CD4-positive, alpha-beta T cell (primary cell): ENCODE measurements around the gene SNX7. TPM values are rescaled to one million over a fixed set of nuclear protein-coding genes. Genes with fewer than 3 reads are reported as not detected.
A peak's percentile ranks its signal among the peaks of the same experiment; 100 is the strongest.

Source experiments
- ATAC-seq: fragments of 200-7000 bp; cut with Tn5 transposase; one replicate; pipeline ENCODE4 v1.10.0; 2022; ENCODE audit warnings: mild to moderate bottlenecking; ENCODE audit not compliant: poor library complexity
- CTCF ChIA-PET: fragments of 350-600 bp; sonication (Branson Sonifier 250); formaldehyde crosslinking; loops from one replicate; lab custom pipeline; 2021; ENCODE audit warnings: antibody characterized with exemption, inconsistent platforms; lab: Charles Lee
- POLR2A ChIA-PET: fragments of 350-600 bp; sonication (Branson Sonifier 250); formaldehyde crosslinking; loops from one replicate; lab custom pipeline; 2021; ENCODE audit warnings: antibody characterized with exemption, inconsistent platforms; lab: Charles Lee
- DNase-seq, 14 experiments: peaks; one replicate each; pipeline ENCODE4 v3.0.0-alpha.2; 2013 to 2020; ENCODE audit warnings: mixed read lengths in 2 of 14
- H3K27ac ChIP-seq, 2 donors: one replicate each; pipeline versions ENCODE4 v1.5.1 to v1.7.0; 2013; ENCODE audit warnings: low read length in 2 of 2, low read depth in 1 of 2, mild to moderate bottlenecking in 1 of 2
- H3K27me3 ChIP-seq, 2 experiments: 1 replicate in 1 of 2; 2 replicates in 1 of 2; pipeline versions ENCODE4 v1.6.1 to v1.7.0; 2013; ENCODE audit warnings: low read length in 2 of 2, control low read depth in 1 of 2, mild to moderate bottlenecking in 1 of 2, moderate library complexity in 1 of 2; ENCODE audit not compliant: insufficient read depth in 2 of 2, control insufficient read depth in 1 of 2
- H3K36me3 ChIP-seq: one replicate; pipeline ENCODE4 v1.6.1; 2013; ENCODE audit warnings: low read length, control low read depth; ENCODE audit not compliant: insufficient read depth
- H3K4me1 ChIP-seq: one replicate; pipeline ENCODE4 v1.6.1; 2013; ENCODE audit warnings: low read length, control low read depth; ENCODE audit not compliant: insufficient read depth
- H3K4me3 ChIP-seq: one replicate; pipeline ENCODE4 v1.5.1; 2013; ENCODE audit warnings: mild to moderate bottlenecking, low read length, moderate library complexity
- H3K9me3 ChIP-seq, 2 experiments: 1 replicate in 1 of 2; 2 replicates in 1 of 2; pipeline versions ENCODE4 v1.6.1 to v1.7.0; 2013; ENCODE audit warnings: low read length in 2 of 2, mild to moderate bottlenecking in 2 of 2, control low read depth in 1 of 2, moderate library complexity in 1 of 2; ENCODE audit not compliant: control insufficient read depth in 1 of 2, insufficient read depth in 1 of 2
- H3K27ac Mint-ChIP-seq: one replicate; pipeline ENCODE4 v1.8.0; 2020; ENCODE audit warnings: mixed read lengths
- H3K27me3 Mint-ChIP-seq: one replicate; pipeline ENCODE4 v1.8.0; 2021; ENCODE audit warnings: mixed read lengths
- H3K36me3 Mint-ChIP-seq: one replicate; pipeline ENCODE4 v1.8.0; 2021; ENCODE audit warnings: low read depth, mixed read lengths
- H3K4me1 Mint-ChIP-seq: one replicate; pipeline ENCODE4 v1.8.0; 2021; ENCODE audit warnings: low read depth, mixed read lengths
- H3K4me3 Mint-ChIP-seq: one replicate; pipeline ENCODE4 v1.8.0; 2020; ENCODE audit warnings: mild to moderate bottlenecking, mixed read lengths
- H3K9me3 Mint-ChIP-seq: one replicate; pipeline ENCODE4 v1.8.0; 2020; ENCODE audit warnings: mixed read lengths
- intact Hi-C, 2 experiments: fragments of 100-400 bp; cut with DNase I in 1 of 2; cut with micrococcal nuclease in 1 of 2; formaldehyde crosslinking; loops; one replicate each; pipeline versions ENCODE4 v1.15.1 to v1.9.0; 2023 to 2025; cut with DNase I, micrococcal nuclease
- polyA plus RNA-seq, 2 donors: library from polyadenylated mRNA; unstranded; fragments of 120-200 nt; gene quantifications; one replicate each; pipeline ENCODE4 v1.2.1, GENCODE V29; 2013
- total RNA-seq, 174 experiments: library from RNA in 2 of 174; stranded (reverse) in 2 of 174; gene quantifications; one replicate each; pipeline ENCODE4 v1.2.3 and lab custom pipeline; 2021 to 2026
- TF ChIP-seq, protein P1 (sequence below): fragments of 200-600 bp; IDR thresholded peaks from one replicate; pipeline ENCODE4 v1.8.0; 2022; ENCODE audit warnings: antibody characterized with exemption, mild to moderate bottlenecking

The SNX7 gene, protein sequence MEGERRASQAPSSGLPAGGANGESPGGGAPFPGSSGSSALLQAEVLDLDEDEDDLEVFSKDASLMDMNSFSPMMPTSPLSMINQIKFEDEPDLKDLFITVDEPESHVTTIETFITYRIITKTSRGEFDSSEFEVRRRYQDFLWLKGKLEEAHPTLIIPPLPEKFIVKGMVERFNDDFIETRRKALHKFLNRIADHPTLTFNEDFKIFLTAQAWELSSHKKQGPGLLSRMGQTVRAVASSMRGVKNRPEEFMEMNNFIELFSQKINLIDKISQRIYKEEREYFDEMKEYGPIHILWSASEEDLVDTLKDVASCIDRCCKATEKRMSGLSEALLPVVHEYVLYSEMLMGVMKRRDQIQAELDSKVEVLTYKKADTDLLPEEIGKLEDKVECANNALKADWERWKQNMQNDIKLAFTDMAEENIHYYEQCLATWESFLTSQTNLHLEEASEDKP
- total RNA-seq (not detected), total RNA-seq (lab: John Stamatoyannopoulos, UW) (0 to 1.4 (median 0.19) reads per million in 172 experiments)
- 0.40 TPM for polyA plus RNA-seq (2013, experiment 1 of 2)
- 0.86 TPM for polyA plus RNA-seq (2013, experiment 2 of 2)

DNA sequence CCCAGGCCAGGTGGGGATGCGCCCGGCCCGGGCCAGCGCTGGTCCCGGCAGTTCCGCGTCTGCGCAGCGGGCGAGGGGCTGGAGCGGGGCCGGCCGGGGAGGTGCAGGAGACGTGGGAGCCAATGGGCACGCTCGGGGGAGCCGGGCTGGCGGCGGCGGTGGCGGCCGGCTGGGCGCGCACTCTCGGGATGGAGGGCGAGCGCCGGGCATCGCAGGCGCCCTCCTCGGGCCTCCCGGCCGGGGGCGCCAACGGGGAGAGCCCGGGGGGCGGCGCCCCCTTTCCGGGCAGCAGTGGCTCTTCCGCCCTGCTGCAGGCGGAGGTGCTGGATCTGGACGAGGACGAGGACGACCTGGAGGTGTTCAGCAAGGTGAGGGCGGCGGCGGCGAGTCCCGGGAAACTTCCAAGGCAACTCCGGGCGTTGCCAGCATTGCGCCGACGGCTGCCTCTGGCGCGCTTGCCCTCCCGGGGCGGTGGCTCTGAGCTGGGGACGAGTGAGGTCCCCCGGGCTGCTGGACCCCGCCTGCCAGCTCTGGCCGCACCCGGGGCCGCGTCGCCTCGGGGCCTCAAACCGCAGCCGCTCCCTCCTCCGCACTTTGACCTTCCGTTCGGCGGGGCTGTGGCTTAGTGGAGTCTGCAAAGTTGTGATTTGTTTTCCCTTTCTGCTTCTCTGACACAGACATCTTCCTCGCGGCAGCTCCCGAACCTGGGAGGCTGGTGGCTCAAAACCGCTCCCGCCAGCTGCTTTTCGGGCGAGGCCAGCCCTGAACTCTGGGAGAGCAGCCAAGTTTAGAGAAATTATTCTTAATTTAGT, at the start of gene SNX7:
TSS of gene SNX7 (plus strand) at position 178 of the 812 bp plus-strand sequence. CDS start at position 189, 11 bp downstream.
- Histone ChIP-seq H3K9me3 (no peaks in the 10 kb centered on the region), H3K27me3 (peaks cover 23 to 37% of the 10 kb centered on the region in 2 experiments), H3K36me3 (no peaks in the 10 kb centered on the region), H3K27ac (no peak within 1 kb of the TSS), H3K4me1 (peaks cover 13% of the 10 kb centered on the region), H3K4me3 (peak within 1 kb of the TSS; percentile 51)
- peak within 1 kb of the TSS; percentile 83 for H3K4me3 Mint-ChIP-seq
- H3K4me1 Mint-ChIP-seq: peaks cover 18% of the 10 kb centered on the region
- no peaks in the 10 kb centered on the region for H3K9me3 Mint-ChIP-seq
- DNase-seq: peak in 4 of 14 experiments; percentile 2 to 14 (median 10)
- no peak for ATAC-seq
- ChIA-PET CTCF (no interaction called here), POLR2A (no interaction called here)
- no peak within 1 kb of the TSS for H3K27ac Mint-ChIP-seq
- H3K27me3 Mint-ChIP-seq: peaks cover 70% of the 10 kb centered on the region
- H3K36me3 Mint-ChIP-seq: no peaks in the 10 kb centered on the region
- intact Hi-C loops: no loop called here
- TF ChIP-seq, protein P1, sequence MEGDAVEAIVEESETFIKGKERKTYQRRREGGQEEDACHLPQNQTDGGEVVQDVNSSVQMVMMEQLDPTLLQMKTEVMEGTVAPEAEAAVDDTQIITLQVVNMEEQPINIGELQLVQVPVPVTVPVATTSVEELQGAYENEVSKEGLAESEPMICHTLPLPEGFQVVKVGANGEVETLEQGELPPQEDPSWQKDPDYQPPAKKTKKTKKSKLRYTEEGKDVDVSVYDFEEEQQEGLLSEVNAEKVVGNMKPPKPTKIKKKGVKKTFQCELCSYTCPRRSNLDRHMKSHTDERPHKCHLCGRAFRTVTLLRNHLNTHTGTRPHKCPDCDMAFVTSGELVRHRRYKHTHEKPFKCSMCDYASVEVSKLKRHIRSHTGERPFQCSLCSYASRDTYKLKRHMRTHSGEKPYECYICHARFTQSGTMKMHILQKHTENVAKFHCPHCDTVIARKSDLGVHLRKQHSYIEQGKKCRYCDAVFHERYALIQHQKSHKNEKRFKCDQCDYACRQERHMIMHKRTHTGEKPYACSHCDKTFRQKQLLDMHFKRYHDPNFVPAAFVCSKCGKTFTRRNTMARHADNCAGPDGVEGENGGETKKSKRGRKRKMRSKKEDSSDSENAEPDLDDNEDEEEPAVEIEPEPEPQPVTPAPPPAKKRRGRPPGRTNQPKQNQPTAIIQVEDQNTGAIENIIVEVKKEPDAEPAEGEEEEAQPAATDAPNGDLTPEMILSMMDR: no peak

DNA sequence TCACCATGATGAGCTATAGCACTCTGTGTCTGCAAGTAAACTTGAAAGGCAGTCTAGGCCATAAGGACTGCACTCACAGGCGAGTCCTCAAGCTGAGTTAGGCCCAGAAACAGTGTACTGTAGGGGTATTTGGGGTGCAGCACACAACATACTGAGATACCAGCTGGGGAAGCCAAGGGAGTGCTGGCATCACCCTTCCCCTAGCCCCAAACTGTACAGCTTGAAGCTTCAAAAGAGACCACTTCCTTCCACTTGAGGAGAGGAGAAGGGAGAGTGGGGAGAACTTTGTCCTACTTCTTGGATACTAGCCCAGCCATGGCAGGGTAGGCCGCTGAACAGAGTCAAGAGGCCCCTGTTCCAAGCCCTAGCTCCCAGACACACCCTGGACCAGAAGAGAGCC, 24.2 kb upstream of the SNX7 start:
- CTCF ChIA-PET: no interaction called here
- H3K27ac Mint-ChIP-seq: no peak overlapping the region
- H3K4me1 Mint-ChIP-seq: no peaks in the 10 kb centered on the region
- no peak overlapping the region for H3K27ac ChIP-seq
- no peaks in the 10 kb centered on the region for H3K27me3 Mint-ChIP-seq
- TF ChIP-seq, protein P1: no peak
- H3K36me3 Mint-ChIP-seq: no peaks in the 10 kb centered on the region
- no peak for DNase-seq
- H3K4me3 Mint-ChIP-seq: no peak overlapping the region
- no peak for ATAC-seq
- no peaks in the 10 kb centered on the region for H3K27me3 ChIP-seq
- POLR2A ChIA-PET: no interaction called here
- intact Hi-C loops: no loop called here
- H3K4me1 ChIP-seq: no peaks in the 10 kb centered on the region
- H3K4me3 ChIP-seq: no peak overlapping the region
- no peaks in the 10 kb centered on the region for H3K36me3 ChIP-seq
- H3K9me3 Mint-ChIP-seq: peaks cover 11% of the 10 kb centered on the region
- H3K9me3 ChIP-seq: peaks cover 0 to 10% of the 10 kb centered on the region in 2 experiments

DNA sequence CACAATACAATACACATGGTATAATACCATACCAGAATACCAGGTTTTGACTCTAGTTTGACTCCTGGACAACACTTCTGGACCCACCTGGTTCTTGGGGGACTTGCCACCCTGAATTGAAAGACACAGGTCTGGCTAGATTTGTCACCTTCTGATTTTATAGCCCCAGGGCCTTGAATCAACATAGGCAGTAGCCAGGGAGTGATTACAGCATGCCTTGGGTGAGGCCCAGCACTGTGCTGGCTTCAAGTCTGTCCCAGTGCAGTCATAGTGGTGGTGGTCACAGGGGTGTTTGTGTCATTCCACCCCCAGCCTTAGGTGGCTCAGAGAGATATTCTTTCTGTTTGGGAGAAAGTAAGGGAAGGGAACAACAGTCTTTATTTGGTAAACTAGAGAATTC, 23.3 kb upstream of the SNX7 start:
- no peak for ATAC-seq
- no peaks in the 10 kb centered on the region for H3K27me3 Mint-ChIP-seq
- H3K4me3 Mint-ChIP-seq: no peak overlapping the region
- TF ChIP-seq, protein P1: no peak
- Histone ChIP-seq H3K4me1 (no peaks in the 10 kb centered on the region), H3K27me3 (no peaks in the 10 kb centered on the region), H3K4me3 (no peak overlapping the region), H3K9me3 (peaks cover 0 to 10% of the 10 kb centered on the region in 2 experiments), H3K27ac (no peak overlapping the region), H3K36me3 (no peaks in the 10 kb centered on the region)
- intact Hi-C loops: no loop called here
- peaks cover 11% of the 10 kb centered on the region for H3K9me3 Mint-ChIP-seq
- no peak for DNase-seq
- no peaks in the 10 kb centered on the region for H3K36me3 Mint-ChIP-seq
- no peak overlapping the region for H3K27ac Mint-ChIP-seq
- POLR2A ChIA-PET: no interaction called here
- CTCF ChIA-PET: no interaction called here
- H3K4me1 Mint-ChIP-seq: no peaks in the 10 kb centered on the region
